Breast epithelium (tissue), 4 donors: ENCODE results near the gene TPSAB1. TPM values are rescaled to one million over a fixed set of nuclear protein-coding genes. Genes with fewer than 3 reads are reported as not detected.
"Not testable (repeated sequence)": the region's sequence is repeated elsewhere in the genome, so short reads cannot be mapped to it uniquely, and the experiment has no call there.

Experiments
- DNase-seq, 2 donors: peaks; one replicate each; pipeline ENCODE4 v3.0.0-alpha.2; 2019; ENCODE audit warnings: low spot score in 2 of 2
- H3K27ac ChIP-seq, 2 donors: fragments of 200-600 bp; sonication (generic) in 1 of 2; one replicate each; pipeline ENCODE4 v1.5.1; 2016 to 2019; ENCODE audit warnings: mild to moderate bottlenecking in 1 of 2
- H3K27me3 ChIP-seq, 2 donors: fragments of 200-600 bp; sonication (generic) in 1 of 2; one replicate each; pipeline versions ENCODE4 v1.5.1 to v1.6.0; 2017 to 2019; ENCODE audit warnings: control low read depth in 1 of 2, mild to moderate bottlenecking in 1 of 2
- H3K36me3 ChIP-seq: fragments of 200-600 bp; one replicate; pipeline ENCODE4 v1.5.1; 2019
- H3K4me1 ChIP-seq, 2 donors: fragments of 200-600 bp; sonication (generic); one replicate each; pipeline ENCODE4 v1.5.1; 2016 to 2019; ENCODE audit warnings: control low read depth in 1 of 2
- H3K4me3 ChIP-seq, 3 donors: fragments of 200-600 bp; sonication (generic); 1 replicate in 2 of 3; 2 replicates in 1 of 3; pipeline ENCODE4 v1.5.1; 2016 to 2019; ENCODE audit warnings: mild to moderate bottlenecking in 3 of 3, moderate library complexity in 2 of 3
- H3K9me3 ChIP-seq, 2 donors: fragments of 200-600 bp; sonication (generic) in 1 of 2; one replicate each; pipeline ENCODE4 v1.5.1; 2016 to 2019; ENCODE audit warnings: control low read depth in 1 of 2
- CTCF ChIP-seq, 3 donors: fragments of 450-650 bp; IDR thresholded peaks; one replicate each; pipeline ENCODE4 v1.5.1; 2016 to 2017; ENCODE audit warnings: antibody characterized with exemption in 3 of 3, mild to moderate bottlenecking in 3 of 3, moderate library complexity in 3 of 3
- POLR2A ChIP-seq: fragments of 450-650 bp; IDR thresholded peaks from one replicate; pipeline ENCODE4 v1.6.1; 2016; ENCODE audit warnings: antibody characterized with exemption, mild to moderate bottlenecking, moderate library complexity
- POLR2AphosphoS5 ChIP-seq, 3 donors: sonication (generic); formaldehyde crosslinking; IDR thresholded peaks; one replicate each; pipeline ENCODE4 v1.6.1; 2017; ENCODE audit warnings: antibody characterized with exemption in 3 of 3
- intact Hi-C: fragments of 100-400 bp; cut with DNase I; formaldehyde crosslinking; loops from one replicate; pipeline ENCODE4 v1.15.1; 2023; ENCODE audit warnings: low total_unique reads
- total RNA-seq, 3 donors: library from RNA; depleted of rRNA; stranded (reverse); fragments of >200 nt; gene quantifications; one replicate each; pipeline ENCODE4 v1.1.0, GENCODE V29; 2016

The TPSAB1 gene
- 100 to 1,000 TPM in 1 of 3 donors, 10 to 100 TPM in 1, 1 to 10 TPM in 1; 5.9 to 156 (median 19.8) TPM for total RNA-seq

- H3K27me3 ChIP-seq, H3K9me3 ChIP-seq, H3K4me1 ChIP-seq, H3K27ac ChIP-seq, DNase-seq, intact Hi-C loops, H3K36me3 ChIP-seq, H3K4me3 ChIP-seq: not testable (repeated sequence)
Observed at GRCh38 chr16:1240436-1240835, at the start of gene TPSAB1. Gene TPSAB1, plus strand, starts transcription at chr16:1240705. Its CDS starts 234 bp downstream, at chr16:1240939.

GRCh38 chr16:1190789-1191188 lies 49.7 kb upstream of the TPSAB1 start:
- H3K36me3 ChIP-seq, intact Hi-C loops, DNase-seq, H3K27ac ChIP-seq, H3K9me3 ChIP-seq, H3K4me1 ChIP-seq, H3K4me3 ChIP-seq: not testable (repeated sequence)
- H3K27me3 ChIP-seq = peaks cover 4 to 78% of the 10 kb centered on the region in 2 donors

GRCh38 chr16:1192384-1193073 lies 48.0 kb upstream of the TPSAB1 start:
- H3K4me1 ChIP-seq = no peaks in the 10 kb centered on the region
- H3K27me3 ChIP-seq = peaks cover 4 to 79% of the 10 kb centered on the region in 2 donors
- intact Hi-C loops = no loop called here
- no peak overlapping the region for H3K4me3 ChIP-seq
- no peaks in the 10 kb centered on the region for H3K36me3 ChIP-seq
- H3K27ac ChIP-seq = no peak overlapping the region
- no peak for DNase-seq
- no peak for TF ChIP-seq POLR2AphosphoS5 (IDR thresholded peaks at IDR 0.05)
- no peak for TF ChIP-seq CTCF (IDR thresholded peaks at IDR 0.05)
- no peak for TF ChIP-seq POLR2A
- no peaks in the 10 kb centered on the region for H3K9me3 ChIP-seq

GRCh38 chr16:1193143-1193824 lies 47.2 kb upstream of the TPSAB1 start:
- Histone ChIP-seq H3K27me3 (peaks cover 4 to 79% of the 10 kb centered on the region in 2 donors), H3K9me3 (peaks cover 0 to under 1% of the 10 kb centered on the region in 2 donors), H3K4me3 (no peak overlapping the region), H3K27ac (no peak overlapping the region), H3K4me1 (no peaks in the 10 kb centered on the region), H3K36me3 (no peaks in the 10 kb centered on the region)
- no peak for DNase-seq
- intact Hi-C loops = no loop called here
- TF ChIP-seq POLR2A (no peak), POLR2AphosphoS5 (IDR thresholded peaks at IDR 0.05) (no peak), CTCF (IDR thresholded peaks at IDR 0.05) (no peak)

GRCh38 chr16:1193825-1194581 lies 46.5 kb upstream of the TPSAB1 start:
- Histone ChIP-seq H3K36me3 (no peaks in the 10 kb centered on the region), H3K27ac (no peak overlapping the region), H3K4me1 (no peaks in the 10 kb centered on the region), H3K4me3 (no peak overlapping the region), H3K9me3 (peaks cover 0 to 5% of the 10 kb centered on the region in 2 donors), H3K27me3 (peaks cover 4 to 74% of the 10 kb centered on the region in 2 donors)
- intact Hi-C loops = no loop called here
- no peak for DNase-seq
- TF ChIP-seq CTCF (IDR thresholded peaks at IDR 0.05) (no peak), POLR2AphosphoS5 (IDR thresholded peaks at IDR 0.05) (no peak), POLR2A (no peak)
